ENCODE results near the gene RAB36.

- TF ChIP-seq CTCF (IDR thresholded peaks at IDR 0.05) (no peak), ZFX (IDR thresholded peaks at IDR 0.05; ENCODE audit: borderline replicate concordance) (no peak)
Observed at GRCh38 chr22:23187871-23188700, 42.8 kb downstream of the RAB36 start.
